GM23338 (cell line): ENCODE data around the gene NSG2. TPM values are rescaled to one million over a fixed set of nuclear protein-coding genes. Genes with fewer than 3 reads are reported as not detected.
A peak's percentile ranks its signal among the peaks of the same experiment; 100 is the strongest.

Source experiments
- ATAC-seq: fragments of 200-7000 bp; cut with Tn5 transposase; 3 replicates; pipeline ENCODE4 v1.9.1; 2020
- DNase-seq: peaks from one replicate; pipeline ENCODE4 v3.0.0-alpha.2; 2015; ENCODE audit warnings: low spot score
- H2AFZ ChIP-seq: fragments of 200-600 bp; sonication (generic); 2 replicates; pipeline ENCODE4 v1.8.0; 2016; ENCODE audit warnings: antibody characterized with exemption, mild to moderate bottlenecking, moderate library complexity
- H3F3A ChIP-seq: fragments of 200-600 bp; sonication (generic); replicated peaks from 2 replicates; pipeline ENCODE4 v1.8.0; 2017; ENCODE audit warnings: antibody characterized with exemption, mixed run types, low read depth
- H3K27ac ChIP-seq: fragments of 200-600 bp; sonication (generic); 2 replicates; pipeline ENCODE4 v1.6.1; 2016; ENCODE audit warnings: low read depth
- H3K27me3 ChIP-seq: fragments of 200-600 bp; sonication (generic); 2 replicates; pipeline ENCODE4 v1.8.0; 2016; ENCODE audit warnings: mild to moderate bottlenecking, mixed run types, moderate library complexity; ENCODE audit not compliant: insufficient read depth
- H3K36me3 ChIP-seq: fragments of 200-600 bp; sonication (generic); 2 replicates; pipeline ENCODE4 v1.8.0; 2016; ENCODE audit warnings: mild to moderate bottlenecking; ENCODE audit not compliant: insufficient read depth
- H3K4me1 ChIP-seq: fragments of 200-600 bp; sonication (generic); 2 replicates; pipeline ENCODE4 v1.8.0; 2016; ENCODE audit warnings: mild to moderate bottlenecking, moderate library complexity; ENCODE audit not compliant: insufficient read depth
- H3K4me2 ChIP-seq: fragments of 200-600 bp; sonication (generic); 2 replicates; pipeline ENCODE4 v1.7.1; 2017; ENCODE audit warnings: mixed run types
- H3K4me3 ChIP-seq: fragments of 200-600 bp; sonication (generic); 2 replicates; pipeline ENCODE4 v1.6.1; 2016; ENCODE audit warnings: mixed run types
- H3K79me2 ChIP-seq: fragments of 200-600 bp; sonication (generic); replicated peaks from 2 replicates; pipeline ENCODE4 v1.8.0; 2017; ENCODE audit warnings: mild to moderate bottlenecking; ENCODE audit not compliant: insufficient read depth
- H3K9me2 ChIP-seq: fragments of 200-600 bp; sonication (generic); 2 replicates; pipeline ENCODE4 v1.8.0; 2017; ENCODE audit not compliant: insufficient read depth
- H4K20me1 ChIP-seq: fragments of 200-600 bp; sonication (generic); replicated peaks from 2 replicates; pipeline ENCODE4 v1.8.0; 2017; ENCODE audit warnings: mild to moderate bottlenecking; ENCODE audit not compliant: insufficient read depth
- H3K27ac Mint-ChIP-seq: 2 replicates; pipeline ENCODE4 v1.8.0; 2020; ENCODE audit warnings: inconsistent platforms, mild to moderate bottlenecking, moderate library complexity, mixed read lengths
- H3K27me3 Mint-ChIP-seq: 3 replicates; pipeline ENCODE4 v1.8.0; 2022; ENCODE audit warnings: low read depth, mild to moderate bottlenecking, moderate library complexity, mixed read lengths, inconsistent platforms; ENCODE audit not compliant: insufficient read depth, poor library complexity
- H3K36me3 Mint-ChIP-seq: 3 replicates; pipeline ENCODE4 v1.8.0; 2021; ENCODE audit warnings: low read depth, mild to moderate bottlenecking, inconsistent platforms, moderate library complexity, mixed read lengths
- H3K4me1 Mint-ChIP-seq: 3 replicates; pipeline ENCODE4 v1.8.0; 2020; ENCODE audit warnings: mild to moderate bottlenecking, inconsistent platforms, mixed read lengths
- H3K4me3 Mint-ChIP-seq: 3 replicates; pipeline ENCODE4 v1.8.0; 2021; ENCODE audit warnings: moderate library complexity, mild to moderate bottlenecking, inconsistent platforms, mixed read lengths
- H3K9me3 Mint-ChIP-seq: 3 replicates; pipeline ENCODE4 v1.8.0; 2020; ENCODE audit warnings: moderate library complexity, mild to moderate bottlenecking, inconsistent platforms, mixed read lengths
- CREB1 ChIP-seq: fragments of 250-450 bp; sonication (Bioruptor Pico); IDR thresholded peaks from 2 replicates; pipeline ENCODE4 v1.5.0; 2020; ENCODE audit warnings: low read depth, mild to moderate bottlenecking, moderate library complexity
- ETS1 ChIP-seq: IDR thresholded peaks from 2 replicates; pipeline ENCODE4 v1.6.1; 2016; ENCODE audit warnings: antibody characterized with exemption
- EZH2 ChIP-seq: fragments of 200-600 bp; sonication (generic); IDR thresholded peaks from one replicate; pipeline ENCODE4 v1.8.0; 2017; ENCODE audit warnings: antibody characterized with exemption, mild to moderate bottlenecking, low read depth; ENCODE audit not compliant: unreplicated experiment
- EZH2phosphoT487 ChIP-seq: fragments of 200-600 bp; sonication (generic); IDR thresholded peaks from one replicate; pipeline ENCODE4 v1.8.1; 2018; ENCODE audit warnings: antibody characterized with exemption; ENCODE audit not compliant: unreplicated experiment
- JUNB ChIP-seq: IDR thresholded peaks from one replicate; pipeline ENCODE4 v1.6.1; 2016; ENCODE audit warnings: antibody characterized with exemption; ENCODE audit not compliant: unreplicated experiment
- NANOG ChIP-seq: IDR thresholded peaks from 2 replicates; pipeline ENCODE4 v1.6.1; 2016; ENCODE audit warnings: antibody characterized with exemption, borderline replicate concordance
- POLR2AphosphoS5 ChIP-seq: IDR thresholded peaks from 2 replicates; pipeline ENCODE4 v1.6.1; 2016; ENCODE audit warnings: antibody characterized with exemption, low read depth
- STAT1 ChIP-seq: IDR thresholded peaks from one replicate; pipeline ENCODE4 v1.6.1; 2016; ENCODE audit warnings: antibody characterized with exemption; ENCODE audit not compliant: unreplicated experiment
- ZNF114 ChIP-seq: fragments of 250-450 bp; sonication (Bioruptor Pico); IDR thresholded peaks from 2 replicates; pipeline ENCODE4 v1.5.0; 2020; ENCODE audit warnings: mild to moderate bottlenecking, moderate library complexity
- ZNF331 ChIP-seq: fragments of 250-450 bp; sonication (Bioruptor Pico); IDR thresholded peaks from 2 replicates; pipeline ENCODE4 v1.5.0; 2020; ENCODE audit warnings: low read depth, mild to moderate bottlenecking, moderate library complexity
- ZNF462 ChIP-seq: fragments of 250-450 bp; sonication (Bioruptor Pico); IDR thresholded peaks from 2 replicates; pipeline ENCODE4 v1.5.0; 2020; ENCODE audit warnings: mild to moderate bottlenecking, moderate library complexity
- polyA plus RNA-seq: library from polyadenylated mRNA; unstranded; fragments of >200 nt; fragmentation: Nextera tagmentation; extraction: Ambion mirVana; gene quantifications from 2 replicates; pipeline ENCODE4 v1.2.1, GENCODE V29; 2016
- total RNA-seq: library from RNA; depleted of rRNA; stranded (reverse); fragments of >200 nt; shearing (Covaris generic); gene quantifications from 2 replicates; pipeline ENCODE4 v1.2.3, GENCODE V29; 2014
- TF ChIP-seq, protein P1 (sequence below): IDR thresholded peaks from one replicate; pipeline ENCODE4 v1.6.1; 2018; ENCODE audit warnings: antibody characterized with exemption; ENCODE audit not compliant: unreplicated experiment
- TF ChIP-seq, protein P2 (sequence below), 2 experiments: fragments of 200-600 bp in 1 of 2; sonication (generic) in 1 of 2; conservative IDR thresholded peaks; 2 replicates each; pipeline versions ENCODE4 v1.5.1 to v1.6.1; 2016 to 2017; ENCODE audit warnings: antibody characterized with exemption in 2 of 2, low read depth in 2 of 2, mild to moderate bottlenecking in 2 of 2, moderate library complexity in 1 of 2

Gene NSG2
- total and polyA plus RNA-seq, 2 experiments from 2014 or later = 0.16 TPM; not detected in 1

DNA sequence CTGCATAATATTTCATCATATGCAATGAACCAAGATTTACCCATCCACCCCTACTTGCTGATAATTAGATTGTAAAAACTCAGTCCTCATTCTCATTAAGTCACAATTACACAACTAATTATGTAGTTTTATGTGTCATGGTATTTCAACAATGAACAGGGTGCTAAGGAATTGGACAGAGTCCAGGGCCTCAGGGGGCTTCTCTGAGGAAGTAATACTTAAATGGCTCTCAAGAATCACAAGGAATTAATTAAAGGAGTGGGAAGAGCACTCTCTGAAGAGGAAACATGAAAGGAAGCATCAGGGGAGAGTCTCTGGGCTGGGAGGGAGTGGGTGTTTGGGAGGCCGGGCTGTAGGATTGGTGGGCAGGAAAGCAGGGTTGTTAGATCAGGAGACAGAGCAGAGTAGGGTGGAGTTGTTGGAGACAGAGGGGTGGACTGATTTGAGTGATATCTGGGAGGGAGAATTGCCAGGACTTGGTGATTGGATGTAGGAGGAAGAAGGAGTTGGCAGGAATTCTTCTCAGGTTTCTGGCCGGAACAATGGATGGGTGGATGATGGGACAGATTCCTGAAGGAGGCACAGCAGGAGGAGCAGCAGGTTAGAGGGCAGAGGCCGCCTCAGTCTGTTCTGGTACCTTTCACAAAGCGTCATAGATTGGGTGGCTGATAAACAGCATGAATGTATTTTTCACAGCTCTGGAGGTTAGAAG lies 23.0 kb upstream of the NSG2 start:
- H3K27me3 Mint-ChIP-seq = peaks cover 6% of the 10 kb centered on the region
- H3K9me2 ChIP-seq = no peaks in the 10 kb centered on the region
- DNase-seq (peak; percentile 41), ATAC-seq (peak; percentile 61)
- no peak overlapping the region for H3K4me2 ChIP-seq
- no peak for TF ChIP-seq EZH2
- TF ChIP-seq STAT1 = no peak
- TF ChIP-seq JUNB = no peak
- TF ChIP-seq, protein P1, sequence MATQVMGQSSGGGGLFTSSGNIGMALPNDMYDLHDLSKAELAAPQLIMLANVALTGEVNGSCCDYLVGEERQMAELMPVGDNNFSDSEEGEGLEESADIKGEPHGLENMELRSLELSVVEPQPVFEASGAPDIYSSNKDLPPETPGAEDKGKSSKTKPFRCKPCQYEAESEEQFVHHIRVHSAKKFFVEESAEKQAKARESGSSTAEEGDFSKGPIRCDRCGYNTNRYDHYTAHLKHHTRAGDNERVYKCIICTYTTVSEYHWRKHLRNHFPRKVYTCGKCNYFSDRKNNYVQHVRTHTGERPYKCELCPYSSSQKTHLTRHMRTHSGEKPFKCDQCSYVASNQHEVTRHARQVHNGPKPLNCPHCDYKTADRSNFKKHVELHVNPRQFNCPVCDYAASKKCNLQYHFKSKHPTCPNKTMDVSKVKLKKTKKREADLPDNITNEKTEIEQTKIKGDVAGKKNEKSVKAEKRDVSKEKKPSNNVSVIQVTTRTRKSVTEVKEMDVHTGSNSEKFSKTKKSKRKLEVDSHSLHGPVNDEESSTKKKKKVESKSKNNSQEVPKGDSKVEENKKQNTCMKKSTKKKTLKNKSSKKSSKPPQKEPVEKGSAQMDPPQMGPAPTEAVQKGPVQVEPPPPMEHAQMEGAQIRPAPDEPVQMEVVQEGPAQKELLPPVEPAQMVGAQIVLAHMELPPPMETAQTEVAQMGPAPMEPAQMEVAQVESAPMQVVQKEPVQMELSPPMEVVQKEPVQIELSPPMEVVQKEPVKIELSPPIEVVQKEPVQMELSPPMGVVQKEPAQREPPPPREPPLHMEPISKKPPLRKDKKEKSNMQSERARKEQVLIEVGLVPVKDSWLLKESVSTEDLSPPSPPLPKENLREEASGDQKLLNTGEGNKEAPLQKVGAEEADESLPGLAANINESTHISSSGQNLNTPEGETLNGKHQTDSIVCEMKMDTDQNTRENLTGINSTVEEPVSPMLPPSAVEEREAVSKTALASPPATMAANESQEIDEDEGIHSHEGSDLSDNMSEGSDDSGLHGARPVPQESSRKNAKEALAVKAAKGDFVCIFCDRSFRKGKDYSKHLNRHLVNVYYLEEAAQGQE = no peak
- TF ChIP-seq ZNF462 (CRISPR knock-in tag) = no peak
- TF ChIP-seq ZNF331 (CRISPR knock-in tag) = no peak
- no peak for TF ChIP-seq CREB1 (CRISPR knock-in tag)
- TF ChIP-seq, protein P2, sequence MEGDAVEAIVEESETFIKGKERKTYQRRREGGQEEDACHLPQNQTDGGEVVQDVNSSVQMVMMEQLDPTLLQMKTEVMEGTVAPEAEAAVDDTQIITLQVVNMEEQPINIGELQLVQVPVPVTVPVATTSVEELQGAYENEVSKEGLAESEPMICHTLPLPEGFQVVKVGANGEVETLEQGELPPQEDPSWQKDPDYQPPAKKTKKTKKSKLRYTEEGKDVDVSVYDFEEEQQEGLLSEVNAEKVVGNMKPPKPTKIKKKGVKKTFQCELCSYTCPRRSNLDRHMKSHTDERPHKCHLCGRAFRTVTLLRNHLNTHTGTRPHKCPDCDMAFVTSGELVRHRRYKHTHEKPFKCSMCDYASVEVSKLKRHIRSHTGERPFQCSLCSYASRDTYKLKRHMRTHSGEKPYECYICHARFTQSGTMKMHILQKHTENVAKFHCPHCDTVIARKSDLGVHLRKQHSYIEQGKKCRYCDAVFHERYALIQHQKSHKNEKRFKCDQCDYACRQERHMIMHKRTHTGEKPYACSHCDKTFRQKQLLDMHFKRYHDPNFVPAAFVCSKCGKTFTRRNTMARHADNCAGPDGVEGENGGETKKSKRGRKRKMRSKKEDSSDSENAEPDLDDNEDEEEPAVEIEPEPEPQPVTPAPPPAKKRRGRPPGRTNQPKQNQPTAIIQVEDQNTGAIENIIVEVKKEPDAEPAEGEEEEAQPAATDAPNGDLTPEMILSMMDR (conservative IDR thresholded peaks at IDR 0.05; ENCODE audit: low read depth in 2 of 2) = no peak
- TF ChIP-seq EZH2phosphoT487 = no peak
- no peak for TF ChIP-seq NANOG
- no peak for TF ChIP-seq ETS1
- no peak for TF ChIP-seq POLR2AphosphoS5
- TF ChIP-seq ZNF114 (CRISPR knock-in tag) = no peak
- peaks cover 15% of the 10 kb centered on the region; the same call in 2 of the 3 replicates for H3K9me3 Mint-ChIP-seq
- H3K4me3 ChIP-seq = no peak overlapping the region
- no peak overlapping the region for H3K27ac ChIP-seq
- no peaks in the 10 kb centered on the region for H3K79me2 ChIP-seq
- H3K27me3 ChIP-seq = no peaks in the 10 kb centered on the region
- 0 out of 2 replicates have a peak overlapping the region, but pooled peaks have one; percentile 6 for H2AFZ ChIP-seq
- H3K36me3 Mint-ChIP-seq = no peaks in the 10 kb centered on the region; the same call in 2 of the 3 replicates
- H4K20me1 ChIP-seq = no peaks in the 10 kb centered on the region
- no peak overlapping the region; the same call in 1 of the 2 replicates for H3K27ac Mint-ChIP-seq
- H3K4me1 Mint-ChIP-seq = peaks cover 17% of the 10 kb centered on the region
- H3K4me1 ChIP-seq = peaks cover 3% of the 10 kb centered on the region
- H3F3A ChIP-seq = no peaks in the 10 kb centered on the region
- H3K4me3 Mint-ChIP-seq = no peak overlapping the region
- H3K36me3 ChIP-seq = no peaks in the 10 kb centered on the region
